IPS-18a (cell line): Measurements from ENCODE around the gene AUTS2.

Source experiments
- H3K27ac ChIP-seq: one replicate; pipeline ENCODE4 v1.5.1; 2013; ENCODE audit warnings: low read length
- H3K27me3 ChIP-seq: one replicate; pipeline ENCODE4 v1.6.1; 2013; ENCODE audit warnings: mild to moderate bottlenecking, low read length; ENCODE audit not compliant: control insufficient read depth, insufficient read depth
- H3K36me3 ChIP-seq: one replicate; pipeline ENCODE4 v1.6.1; 2013; ENCODE audit warnings: low read depth, low read length; ENCODE audit not compliant: control insufficient read depth
- H3K4me1 ChIP-seq: one replicate; pipeline ENCODE4 v1.6.1; 2013; ENCODE audit warnings: low read depth, low read length; ENCODE audit not compliant: control insufficient read depth
- H3K4me3 ChIP-seq: one replicate; pipeline ENCODE4 v1.5.1; 2013; ENCODE audit warnings: low read length
- H3K9ac ChIP-seq: one replicate; pipeline ENCODE4 v1.6.1; 2013; ENCODE audit warnings: mild to moderate bottlenecking, low read length, moderate library complexity
- H3K9me3 ChIP-seq: one replicate; pipeline ENCODE4 v1.6.1; 2013; ENCODE audit warnings: low read depth, low read length; ENCODE audit not compliant: control insufficient read depth

Gene AUTS2

GRCh38 chr7:70707823-70708243 lies 1109.6 kb downstream of the AUTS2 start:
- Histone ChIP-seq H3K27ac (no peak overlapping the region), H3K36me3 (peaks cover 53% of the 10 kb centered on the region), H3K4me3 (no peak overlapping the region), H3K4me1 (peaks cover 78% of the 10 kb centered on the region), H3K9me3 (no peaks in the 10 kb centered on the region), H3K9ac (no peak overlapping the region), H3K27me3 (no peaks in the 10 kb centered on the region)

- no peak overlapping the region for H3K9ac ChIP-seq
- no peaks in the 10 kb centered on the region for H3K27me3 ChIP-seq
Observed at GRCh38 chr7:70710011-70710480, 1111.8 kb downstream of the AUTS2 start.

GRCh38 chr7:70710651-70711050 lies 1112.4 kb downstream of the AUTS2 start:
- Histone ChIP-seq H3K4me1 (peaks cover 50% of the 10 kb centered on the region), H3K9me3 (no peaks in the 10 kb centered on the region), H3K27me3 (no peaks in the 10 kb centered on the region), H3K4me3 (no peak overlapping the region), H3K9ac (no peak overlapping the region), H3K27ac (no peak overlapping the region), H3K36me3 (peaks cover 43% of the 10 kb centered on the region)

More at GRCh38 chr7:70710011-70710480, 1111.8 kb downstream of the AUTS2 start:
- H3K4me3 ChIP-seq: no peak overlapping the region
- no peak overlapping the region for H3K27ac ChIP-seq
- H3K9me3 ChIP-seq: no peaks in the 10 kb centered on the region
- peaks cover 56% of the 10 kb centered on the region for H3K4me1 ChIP-seq
- H3K36me3 ChIP-seq: peaks cover 48% of the 10 kb centered on the region

GRCh38 chr7:70711452-70711851 lies 1113.2 kb downstream of the AUTS2 start:
- H3K4me3 ChIP-seq: no peak overlapping the region
- H3K27me3 ChIP-seq: no peaks in the 10 kb centered on the region
- H3K9ac ChIP-seq: no peak overlapping the region
- no peaks in the 10 kb centered on the region for H3K9me3 ChIP-seq
- H3K36me3 ChIP-seq: peaks cover 39% of the 10 kb centered on the region
- H3K27ac ChIP-seq: no peak overlapping the region
- peaks cover 42% of the 10 kb centered on the region for H3K4me1 ChIP-seq

GRCh38 chr7:70712942-70713341 lies 1114.7 kb downstream of the AUTS2 start:
- Histone ChIP-seq H3K36me3 (peaks cover 30% of the 10 kb centered on the region), H3K4me1 (peaks cover 29% of the 10 kb centered on the region), H3K27ac (no peak overlapping the region), H3K27me3 (no peaks in the 10 kb centered on the region), H3K9me3 (no peaks in the 10 kb centered on the region), H3K4me3 (no peak overlapping the region), H3K9ac (no peak overlapping the region)

GRCh38 chr7:70714506-70715038 lies 1116.3 kb downstream of the AUTS2 start:
- no peaks in the 10 kb centered on the region for H3K27me3 ChIP-seq
- no peaks in the 10 kb centered on the region for H3K9me3 ChIP-seq
- no peak overlapping the region for H3K9ac ChIP-seq
- peaks cover 27% of the 10 kb centered on the region for H3K4me1 ChIP-seq
- H3K4me3 ChIP-seq: no peak overlapping the region
- peaks cover 38% of the 10 kb centered on the region for H3K36me3 ChIP-seq
- no peak overlapping the region for H3K27ac ChIP-seq

- peaks cover 27% of the 10 kb centered on the region for H3K36me3 ChIP-seq
- H3K9me3 ChIP-seq: no peaks in the 10 kb centered on the region
- H3K27me3 ChIP-seq: no peaks in the 10 kb centered on the region
- H3K27ac ChIP-seq: no peak overlapping the region
- no peak overlapping the region for H3K4me3 ChIP-seq
- peaks cover 26% of the 10 kb centered on the region for H3K4me1 ChIP-seq
- H3K9ac ChIP-seq: no peak overlapping the region
Observed at GRCh38 chr7:70717553-70718329, 1119.5 kb downstream of the AUTS2 start.

GRCh38 chr7:70719125-70719524 lies 1120.8 kb downstream of the AUTS2 start:
- H3K36me3 ChIP-seq: peaks cover 27% of the 10 kb centered on the region
- no peak overlapping the region for H3K4me3 ChIP-seq
- no peak overlapping the region for H3K9ac ChIP-seq
- no peak overlapping the region for H3K27ac ChIP-seq
- peaks cover 34% of the 10 kb centered on the region for H3K4me1 ChIP-seq
- no peaks in the 10 kb centered on the region for H3K9me3 ChIP-seq
- H3K27me3 ChIP-seq: no peaks in the 10 kb centered on the region

- Histone ChIP-seq H3K27me3 (no peaks in the 10 kb centered on the region), H3K36me3 (peaks cover 23% of the 10 kb centered on the region), H3K4me3 (no peak overlapping the region), H3K9ac (no peak overlapping the region), H3K27ac (no peak overlapping the region), H3K4me1 (peaks cover 42% of the 10 kb centered on the region), H3K9me3 (no peaks in the 10 kb centered on the region)
Observed at GRCh38 chr7:70720191-70720873, 1122.1 kb downstream of the AUTS2 start.

- no peak overlapping the region for H3K4me3 ChIP-seq
- no peaks in the 10 kb centered on the region for H3K9me3 ChIP-seq
- H3K27me3 ChIP-seq: no peaks in the 10 kb centered on the region
- peaks cover 23% of the 10 kb centered on the region for H3K36me3 ChIP-seq
- H3K27ac ChIP-seq: no peak overlapping the region
- peaks cover 54% of the 10 kb centered on the region for H3K4me1 ChIP-seq
- no peak overlapping the region for H3K9ac ChIP-seq
Observed at GRCh38 chr7:70721500-70721899, 1123.2 kb downstream of the AUTS2 start.

- Histone ChIP-seq H3K9me3 (no peaks in the 10 kb centered on the region), H3K27me3 (no peaks in the 10 kb centered on the region), H3K9ac (no peak overlapping the region), H3K36me3 (peaks cover 18% of the 10 kb centered on the region), H3K4me3 (no peak overlapping the region), H3K4me1 (peaks cover 68% of the 10 kb centered on the region), H3K27ac (no peak overlapping the region)
Observed at GRCh38 chr7:70723339-70723738, 1125.1 kb downstream of the AUTS2 start.
